Stimulated activated CD4-positive, alpha-beta T cell treated with anti-CD3 and anti-CD28 coated beads, Interleukin-12 subunit alpha, Interleukin-12 subunit beta, amount 100 ng/mL, for 48 hours (primary cell): ENCODE measurements around the gene ASB3.
"Not testable (repeated sequence)": the region's sequence is repeated elsewhere in the genome, so short reads cannot be mapped to it uniquely, and the experiment has no call there.

Source experiments
- DNase-seq, 3 donors: peaks; one replicate each; pipeline ENCODE4 v3.0.0-alpha.2; 2020; ENCODE audit warnings: low read depth in 2 of 3, low spot score in 1 of 3

The ASB3 gene

GRCh38 chr2:53786705-53787613 lies at the start of gene ASB3, which contains the start of gene ERLEC1:
ASB3 (minus strand) TSS chr2:53786953; CDS start chr2:53765572, 21,381 bp downstream.
ERLEC1 (plus strand) TSS chr2:53787044; CDS start chr2:53787211, 167 bp downstream.
- peak; percentile 66 to 81 (median 79) for DNase-seq

- DNase-seq: not testable (repeated sequence)
Observed at GRCh38 chr2:53829980-53830290, 43.2 kb upstream of the ASB3 start.

GRCh38 chr2:53829273-53829979 lies 42.7 kb upstream of the ASB3 start:
- no peak for DNase-seq

GRCh38 chr2:53828331-53828730 lies 41.6 kb upstream of the ASB3 start:
- no peak for DNase-seq

- DNase-seq: no peak
Observed at GRCh38 chr2:53827398-53828175, 40.8 kb upstream of the ASB3 start.

- DNase-seq: no peak
Observed at GRCh38 chr2:53826587-53827397, 40.0 kb upstream of the ASB3 start.

GRCh38 chr2:53826030-53826410 lies 39.3 kb upstream of the ASB3 start:
- no peak for DNase-seq

GRCh38 chr2:53823639-53824038 lies 36.9 kb upstream of the ASB3 start:
- DNase-seq: peak in 2 of 3 donors; percentile 4 to 11

- DNase-seq: no peak
Observed at GRCh38 chr2:53821810-53822209, 35.1 kb upstream of the ASB3 start.

GRCh38 chr2:53820711-53821110 lies 34.0 kb upstream of the ASB3 start:
- DNase-seq: no peak

- no peak for DNase-seq
Observed at GRCh38 chr2:53820048-53820447, 33.3 kb upstream of the ASB3 start.

- no peak for DNase-seq
Observed at GRCh38 chr2:53819634-53820033, 32.9 kb upstream of the ASB3 start.

- DNase-seq: no peak
Observed at GRCh38 chr2:53818854-53819435, 32.2 kb upstream of the ASB3 start.

- DNase-seq: no peak
Observed at GRCh38 chr2:53813151-53813550, 26.4 kb upstream of the ASB3 start.

GRCh38 chr2:53811601-53812000 lies 24.8 kb upstream of the ASB3 start:
- no peak for DNase-seq

- DNase-seq: no peak
Observed at GRCh38 chr2:53802617-53803151, 15.9 kb upstream of the ASB3 start.

- no peak for DNase-seq
Observed at GRCh38 chr2:53801547-53801946, 14.8 kb upstream of the ASB3 start.

- DNase-seq: no peak
Observed at GRCh38 chr2:53793821-53794220, 7.1 kb upstream of the ASB3 start.

- no peak for DNase-seq
Observed at GRCh38 chr2:53793261-53793660, 6.5 kb upstream of the ASB3 start.
